ELF-1 (cell line): ENCODE results near the gene CPXM1.
A peak's percentile ranks its signal among the peaks of the same experiment; 100 is the strongest.
"Not testable (repeated sequence)": the region's sequence is repeated elsewhere in the genome, so short reads cannot be mapped to it uniquely, and the experiment has no call there.

Experiments
- DNase-seq: peaks from one replicate; pipeline ENCODE4 v3.0.0-alpha.2; 2016; ENCODE audit warnings: low read depth, low spot score

Gene CPXM1

GRCh38 chr20:2799688-2800520 is 523 bp downstream of the CPXM1 start:
- DNase-seq, result peak; percentile 52

- no peak for DNase-seq
Measured at GRCh38 chr20:2799271-2799670, 1.2 kb downstream of the CPXM1 start.

GRCh38 chr20:2798814-2799213 is 1.6 kb downstream of the CPXM1 start:
- DNase-seq, result peak; percentile 80

- DNase-seq, result no peak
Measured at GRCh38 chr20:2798095-2798805, 2.2 kb downstream of the CPXM1 start.

GRCh38 chr20:2797136-2797983 is 3.1 kb downstream of the CPXM1 start:
- no peak for DNase-seq

GRCh38 chr20:2796011-2796660 is 4.3 kb downstream of the CPXM1 start:
- DNase-seq, result no peak

- no peak for DNase-seq
Measured at GRCh38 chr20:2795451-2795850, 5.0 kb downstream of the CPXM1 start.

- no peak for DNase-seq
Measured at GRCh38 chr20:2794866-2795447, 5.5 kb downstream of the CPXM1 start.

GRCh38 chr20:2794202-2794748 is 6.2 kb downstream of the CPXM1 start:
- DNase-seq, result no peak

- DNase-seq, result no peak
Measured at GRCh38 chr20:2793471-2793870, 7.0 kb downstream of the CPXM1 start.

GRCh38 chr20:2783908-2784566 is 16.4 kb downstream of the CPXM1 start:
- DNase-seq, result no peak

GRCh38 chr20:2780948-2781347 is 19.5 kb downstream of the CPXM1 start:
- DNase-seq, result no peak

GRCh38 chr20:2778602-2779321 is 21.7 kb downstream of the CPXM1 start:
- no peak for DNase-seq

GRCh38 chr20:2775139-2775538 is 25.3 kb downstream of the CPXM1 start:
- DNase-seq, result no peak

- DNase-seq, result no peak
Measured at GRCh38 chr20:2773812-2774211, 26.6 kb downstream of the CPXM1 start.

- peak; percentile 60 for DNase-seq
Measured at GRCh38 chr20:2771631-2772080, 28.8 kb downstream of the CPXM1 start.

GRCh38 chr20:2770091-2770490 is 30.3 kb downstream of the CPXM1 start:
- not testable (repeated sequence) for DNase-seq

GRCh38 chr20:2768632-2769015 is 31.8 kb downstream of the CPXM1 start:
- no peak for DNase-seq

GRCh38 chr20:2767768-2768631 is 32.4 kb downstream of the CPXM1 start:
- DNase-seq, result peak; percentile 25
